ENCODE data around the gene NOL6.

DNA sequence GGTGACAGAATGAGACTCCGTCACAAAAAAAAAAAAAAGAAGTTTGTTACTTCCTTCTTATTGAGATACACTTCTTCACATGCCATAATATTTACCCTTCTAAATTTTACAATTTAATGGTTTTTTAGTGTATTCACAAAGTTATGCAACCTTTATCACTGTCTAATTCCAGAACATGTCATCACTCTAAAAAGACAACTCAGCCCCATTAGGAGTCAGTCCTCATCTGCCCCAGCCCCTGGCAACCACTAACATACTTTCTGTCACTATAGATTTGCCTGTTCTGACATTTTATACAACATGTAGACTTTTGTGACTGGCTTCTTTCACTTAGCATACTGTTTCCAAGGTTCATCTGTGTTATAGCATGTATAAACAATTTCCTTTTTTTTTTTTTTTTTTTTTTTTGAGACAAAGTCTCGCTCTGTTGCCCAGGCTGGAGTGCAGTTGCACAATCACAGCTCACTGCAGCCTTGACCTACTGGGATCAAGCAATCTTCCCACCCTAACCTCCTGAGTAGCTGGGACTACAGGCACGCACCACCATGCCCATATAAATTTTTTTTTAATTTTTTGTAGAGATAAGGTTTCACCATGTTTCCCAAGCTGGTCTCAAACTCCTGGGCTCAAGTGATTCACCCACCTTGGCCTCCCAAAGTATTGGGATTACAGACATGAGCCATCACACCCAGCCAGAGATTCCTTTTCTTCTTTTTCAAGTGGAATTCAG lies 44.3 kb downstream of the NOL6 start:
- TF ChIP-seq ZNF24 (IDR thresholded peaks at IDR 0.05) (no peak), BCL11A (IDR thresholded peaks at IDR 0.05; ENCODE audit: low read depth, low read length) (no peak)
- TF ChIP-seq, protein P1, sequence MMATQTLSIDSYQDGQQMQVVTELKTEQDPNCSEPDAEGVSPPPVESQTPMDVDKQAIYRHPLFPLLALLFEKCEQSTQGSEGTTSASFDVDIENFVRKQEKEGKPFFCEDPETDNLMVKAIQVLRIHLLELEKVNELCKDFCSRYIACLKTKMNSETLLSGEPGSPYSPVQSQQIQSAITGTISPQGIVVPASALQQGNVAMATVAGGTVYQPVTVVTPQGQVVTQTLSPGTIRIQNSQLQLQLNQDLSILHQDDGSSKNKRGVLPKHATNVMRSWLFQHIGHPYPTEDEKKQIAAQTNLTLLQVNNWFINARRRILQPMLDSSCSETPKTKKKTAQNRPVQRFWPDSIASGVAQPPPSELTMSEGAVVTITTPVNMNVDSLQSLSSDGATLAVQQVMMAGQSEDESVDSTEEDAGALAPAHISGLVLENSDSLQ (IDR thresholded peaks at IDR 0.05), result no peak

All from GM12878 (cell line).